Osteoblast (primary cell): ENCODE data around the gene LOXL1. TPM values are rescaled to one million over a fixed set of nuclear protein-coding genes. Genes with fewer than 3 reads are reported as not detected.

ENCODE experiments used
- DNase-seq: peaks from one replicate; pipeline ENCODE4 v3.0.0; 2011; ENCODE audit warnings: low spot score, mixed read lengths; ENCODE audit not compliant: insufficient read length; ENCODE audit errors: missing footprints
- H2AFZ ChIP-seq: 2 replicates; pipeline ENCODE4 v1.6.0; 2011; ENCODE audit warnings: mild to moderate bottlenecking, low read length
- H3K27ac ChIP-seq: 2 replicates; pipeline ENCODE4 v1.5.1; 2011; ENCODE audit warnings: mild to moderate bottlenecking, low read depth, low read length, moderate library complexity
- H3K27me3 ChIP-seq: 2 replicates; pipeline ENCODE4 v1.6.0; 2012; ENCODE audit warnings: mild to moderate bottlenecking, control low read depth, inconsistent platforms, low read length, moderate library complexity; ENCODE audit not compliant: insufficient read depth
- H3K36me3 ChIP-seq: 2 replicates; pipeline ENCODE4 v1.5.1; 2011; ENCODE audit warnings: mild to moderate bottlenecking, low read length, control low read depth, moderate library complexity; ENCODE audit not compliant: insufficient read depth
- H3K4me1 ChIP-seq: 2 replicates; pipeline ENCODE4 v1.5.1; 2011; ENCODE audit warnings: mild to moderate bottlenecking, low read length, control low read depth, moderate library complexity; ENCODE audit not compliant: insufficient read depth
- H3K4me2 ChIP-seq: 2 replicates; pipeline ENCODE4 v1.6.0; 2011; ENCODE audit warnings: mild to moderate bottlenecking, low read length; ENCODE audit not compliant: insufficient read depth
- H3K4me3 ChIP-seq: fragments of 200-600 bp; sonication (generic); 3 replicates; pipeline ENCODE4 v1.5.1; 2012; ENCODE audit warnings: mild to moderate bottlenecking, low read length, inconsistent platforms; ENCODE audit not compliant: insufficient read depth
- H3K79me2 ChIP-seq: 2 replicates; pipeline ENCODE4 v1.6.0; 2012; ENCODE audit warnings: mild to moderate bottlenecking, low read length, control low read depth, inconsistent platforms; ENCODE audit not compliant: insufficient read depth
- H3K9me3 ChIP-seq: 2 replicates; pipeline ENCODE4 v1.5.1; 2011; ENCODE audit warnings: low read depth, low read length, control low read depth
- H4K20me1 ChIP-seq: 2 replicates; pipeline ENCODE4 v1.6.0; 2012; ENCODE audit warnings: mild to moderate bottlenecking, low read length, control low read depth; ENCODE audit not compliant: insufficient read depth
- CTCF ChIP-seq: IDR thresholded peaks from 2 replicates; pipeline ENCODE4 v1.5.1; 2011; ENCODE audit warnings: mild to moderate bottlenecking, low read depth, low read length, moderate library complexity; ENCODE audit errors: extremely low read depth
- total RNA-seq: library from RNA; depleted of rRNA; stranded (reverse); fragments of >200 nt; gene quantifications from 2 replicates; pipeline ENCODE4 v1.2.3, GENCODE V29; 2012

Gene LOXL1
- total RNA-seq, 1 donor: 246 TPM

- Histone ChIP-seq H4K20me1 (no peaks in the 10 kb centered on the region), H3K36me3 (no peaks in the 10 kb centered on the region), H3K4me1 (peaks cover 49% of the 10 kb centered on the region), H3K4me2 (peak overlapping the region; percentile 25), H3K27me3 (no peaks in the 10 kb centered on the region), H3K4me3 (no peak overlapping the region), H2AFZ (no peak overlapping the region), H3K27ac (peak overlapping the region; percentile 55), H3K79me2 (peaks cover 9% of the 10 kb centered on the region), H3K9me3 (no peaks in the 10 kb centered on the region)
- TF ChIP-seq CTCF: no peak
- DNase-seq: no peak
These were observed 62.2 kb downstream of the LOXL1 start for GRCh38 chr15:73988445-73988969.

DNA sequence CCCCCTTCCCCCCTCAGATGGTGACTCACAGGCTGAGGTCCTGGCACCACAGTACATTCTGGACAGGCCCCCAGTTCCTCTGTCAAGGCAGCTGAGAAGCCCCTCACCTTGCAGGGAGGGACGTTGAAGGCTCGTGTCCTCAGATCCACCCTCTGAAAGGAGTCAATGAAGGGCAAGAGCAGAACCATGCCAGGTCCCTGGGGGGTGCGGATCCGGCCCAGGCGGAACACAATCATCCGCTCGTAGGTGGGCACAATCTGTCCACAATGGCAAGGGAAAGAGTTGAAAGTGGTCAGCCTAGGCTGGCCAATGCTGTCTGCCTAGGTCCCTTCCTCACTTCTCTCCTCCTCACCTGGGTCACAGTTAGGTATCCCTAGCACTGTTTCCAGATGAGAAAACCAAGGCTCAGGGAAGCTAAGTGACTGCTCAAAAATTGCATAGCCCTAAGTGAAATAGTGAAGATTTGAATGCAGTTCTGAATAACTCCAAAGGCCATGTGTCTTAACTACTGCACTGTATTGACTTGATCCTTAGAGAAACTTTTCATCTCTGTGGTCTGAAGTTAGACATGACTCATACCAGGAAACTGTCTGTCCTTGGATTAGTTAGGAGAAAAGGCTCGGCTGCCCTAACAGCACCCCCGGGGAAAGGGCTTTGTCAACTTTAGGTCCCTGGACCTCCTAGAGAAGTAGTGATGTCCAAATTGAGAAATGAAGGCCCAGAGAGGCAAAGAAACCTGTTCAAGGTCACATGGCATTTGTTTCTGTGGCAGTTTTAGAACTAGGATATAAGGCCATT lies 62.9 kb downstream of the LOXL1 start:
- Histone ChIP-seq H3K79me2 (peaks cover 9% of the 10 kb centered on the region), H3K27me3 (no peaks in the 10 kb centered on the region), H3K4me2 (peak overlapping the region; percentile 25), H3K4me1 (peaks cover 49% of the 10 kb centered on the region), H3K4me3 (no peak overlapping the region), H3K36me3 (no peaks in the 10 kb centered on the region), H4K20me1 (no peaks in the 10 kb centered on the region), H3K27ac (peak overlapping the region; percentile 55), H2AFZ (no peak overlapping the region), H3K9me3 (no peaks in the 10 kb centered on the region)
- TF ChIP-seq CTCF: no peak
- peak; percentile 98 for DNase-seq

- peak overlapping the region; percentile 55 for H3K27ac ChIP-seq
- no peaks in the 10 kb centered on the region for H4K20me1 ChIP-seq
- no peaks in the 10 kb centered on the region for H3K27me3 ChIP-seq
- H3K4me2 ChIP-seq: peak overlapping the region; percentile 84
- H2AFZ ChIP-seq: no peak overlapping the region
- no peak for TF ChIP-seq CTCF
- H3K4me3 ChIP-seq: no peak overlapping the region
- no peaks in the 10 kb centered on the region for H3K36me3 ChIP-seq
- no peaks in the 10 kb centered on the region for H3K9me3 ChIP-seq
- H3K79me2 ChIP-seq: peaks cover 18% of the 10 kb centered on the region
- peaks cover 53% of the 10 kb centered on the region for H3K4me1 ChIP-seq
- DNase-seq: no peak
These were observed 64.2 kb downstream of the LOXL1 start for GRCh38 chr15:73990250-73991005.

- Histone ChIP-seq H3K9me3 (no peaks in the 10 kb centered on the region), H2AFZ (peak overlapping the region; percentile 24), H4K20me1 (peaks cover 5% of the 10 kb centered on the region), H3K4me1 (peaks cover 55% of the 10 kb centered on the region), H3K27ac (peak overlapping the region; percentile 51), H3K4me3 (peak overlapping the region; percentile 79), H3K4me2 (peak overlapping the region; percentile 84), H3K79me2 (peaks cover 26% of the 10 kb centered on the region), H3K36me3 (no peaks in the 10 kb centered on the region), H3K27me3 (no peaks in the 10 kb centered on the region)
- TF ChIP-seq CTCF: no peak
- DNase-seq: peak; percentile 95
These were observed 65.0 kb downstream of the LOXL1 start for GRCh38 chr15:73991260-73991659.
